T-helper 1 cell treated with Interleukin-12 subunit alpha and Interleukin-12 subunit beta and Interleukin-4 antibody, amounts not matched to agents 30 μg/mL and 1 μg/mL, for 36 hours (primary cell): ENCODE data around the gene ASB8.

Experiments
- H3K27ac Mint-ChIP-seq: one replicate; pipeline ENCODE4 v1.8.0; 2021; ENCODE audit warnings: mild to moderate bottlenecking, mixed read lengths
- H3K27me3 Mint-ChIP-seq: one replicate; pipeline ENCODE4 v1.8.0; 2021; ENCODE audit warnings: low read depth, mixed read lengths
- H3K36me3 Mint-ChIP-seq: one replicate; pipeline ENCODE4 v1.8.0; 2021; ENCODE audit warnings: low read depth, mixed read lengths
- H3K4me1 Mint-ChIP-seq: one replicate; pipeline ENCODE4 v1.8.0; 2021; ENCODE audit warnings: low read depth, mixed read lengths
- H3K4me3 Mint-ChIP-seq: one replicate; pipeline ENCODE4 v1.8.0; 2021; ENCODE audit warnings: mild to moderate bottlenecking, moderate library complexity, mixed read lengths
- H3K9me3 Mint-ChIP-seq: one replicate; pipeline ENCODE4 v1.8.0; 2021; ENCODE audit warnings: mixed read lengths

ASB8 gene, protein sequence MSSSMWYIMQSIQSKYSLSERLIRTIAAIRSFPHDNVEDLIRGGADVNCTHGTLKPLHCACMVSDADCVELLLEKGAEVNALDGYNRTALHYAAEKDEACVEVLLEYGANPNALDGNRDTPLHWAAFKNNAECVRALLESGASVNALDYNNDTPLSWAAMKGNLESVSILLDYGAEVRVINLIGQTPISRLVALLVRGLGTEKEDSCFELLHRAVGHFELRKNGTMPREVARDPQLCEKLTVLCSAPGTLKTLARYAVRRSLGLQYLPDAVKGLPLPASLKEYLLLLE

GRCh38 chr12:48157018-48157888 lies at the start of gene ASB8:
ASB8 (minus strand) TSS chr12:48157515; CDS start chr12:48153496, 4,019 bp downstream.
- peak within 1 kb of the TSS; percentile 94 for H3K4me3 Mint-ChIP-seq
- H3K4me1 Mint-ChIP-seq: peaks cover 24% of the 10 kb centered on the region
- H3K27ac Mint-ChIP-seq: peak within 1 kb of the TSS; percentile 94
- H3K27me3 Mint-ChIP-seq: peaks cover 7% of the 10 kb centered on the region
- H3K9me3 Mint-ChIP-seq: no peaks in the 10 kb centered on the region
- peaks cover 15% of the 10 kb centered on the region for H3K36me3 Mint-ChIP-seq

DNA sequence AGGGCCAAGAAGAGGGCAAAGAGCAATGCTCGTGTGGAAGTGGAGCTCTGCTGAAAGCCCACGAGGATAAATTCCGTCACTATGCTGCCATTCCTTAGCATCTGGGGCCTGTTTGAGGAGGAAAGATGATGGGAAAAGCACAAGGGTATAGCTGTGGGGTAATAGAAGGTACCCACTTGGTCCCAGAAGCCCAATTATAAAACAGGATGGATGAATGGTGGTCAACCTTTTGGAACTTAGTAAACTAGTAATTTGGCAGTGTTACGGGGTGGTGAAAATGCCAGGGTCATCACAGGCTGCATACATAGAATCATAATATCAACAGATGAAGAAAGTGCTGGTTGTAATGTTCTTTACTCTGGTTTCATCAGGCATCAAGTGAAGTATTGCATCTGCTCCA lies 45.9 kb upstream of the ASB8 start, which contains the start of gene OR10AD1:
Gene OR10AD1, minus strand, starts transcription at position 101 of the 400 bp plus-strand sequence. Its CDS starts 0 bp downstream, at position 101.
- H3K36me3 Mint-ChIP-seq: peaks cover 48% of the 10 kb centered on the region

GRCh38 chr12:48202766-48203165 lies 45.5 kb upstream of the ASB8 start:
- peaks cover 20% of the 10 kb centered on the region for H3K4me1 Mint-ChIP-seq
- peaks cover 48% of the 10 kb centered on the region for H3K36me3 Mint-ChIP-seq
- peaks cover 58% of the 10 kb centered on the region for H3K9me3 Mint-ChIP-seq
- H3K27ac Mint-ChIP-seq: no peak overlapping the region
- H3K27me3 Mint-ChIP-seq: no peaks in the 10 kb centered on the region
- no peak overlapping the region for H3K4me3 Mint-ChIP-seq

More for the DNA sequence above, 45.9 kb upstream of the ASB8 start, which contains the start of gene OR10AD1:
- H3K4me1 Mint-ChIP-seq: peaks cover 20% of the 10 kb centered on the region
- no peak within 1 kb of the TSS for H3K27ac Mint-ChIP-seq
- H3K9me3 Mint-ChIP-seq: peaks cover 62% of the 10 kb centered on the region
- H3K4me3 Mint-ChIP-seq: no peak within 1 kb of the TSS
- no peaks in the 10 kb centered on the region for H3K27me3 Mint-ChIP-seq

GRCh38 chr12:48201516-48201915 lies 44.2 kb upstream of the ASB8 start:
- H3K4me3 Mint-ChIP-seq: no peak overlapping the region
- no peak overlapping the region for H3K27ac Mint-ChIP-seq
- no peaks in the 10 kb centered on the region for H3K27me3 Mint-ChIP-seq
- H3K4me1 Mint-ChIP-seq: peaks cover 26% of the 10 kb centered on the region
- H3K36me3 Mint-ChIP-seq: peaks cover 46% of the 10 kb centered on the region
- peaks cover 45% of the 10 kb centered on the region for H3K9me3 Mint-ChIP-seq

DNA sequence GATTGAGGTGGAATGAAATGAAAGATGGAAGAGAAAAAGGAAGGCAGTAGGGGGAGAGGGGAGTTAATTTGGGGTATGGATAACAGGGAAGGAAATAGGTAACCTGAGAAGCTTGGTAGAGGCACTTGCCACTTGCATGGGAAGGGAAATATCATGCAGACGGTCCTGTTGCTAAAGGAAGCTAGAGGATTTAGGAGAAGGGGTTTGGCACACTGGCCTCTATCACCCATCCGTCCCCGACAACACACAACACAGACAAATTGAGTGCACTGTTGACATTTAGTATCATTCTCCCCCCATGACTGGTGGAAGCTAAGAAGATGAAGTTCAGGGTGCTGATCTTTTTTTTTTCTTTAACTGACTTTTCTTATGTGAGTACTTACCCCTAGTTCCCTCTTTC lies 43.8 kb upstream of the ASB8 start:
- Mint-ChIP-seq H3K4me3 (peak overlapping the region; percentile 52), H3K27me3 (no peaks in the 10 kb centered on the region), H3K27ac (peak overlapping the region; percentile 84), H3K36me3 (peaks cover 42% of the 10 kb centered on the region), H3K4me1 (peaks cover 26% of the 10 kb centered on the region), H3K9me3 (peaks cover 41% of the 10 kb centered on the region)

DNA sequence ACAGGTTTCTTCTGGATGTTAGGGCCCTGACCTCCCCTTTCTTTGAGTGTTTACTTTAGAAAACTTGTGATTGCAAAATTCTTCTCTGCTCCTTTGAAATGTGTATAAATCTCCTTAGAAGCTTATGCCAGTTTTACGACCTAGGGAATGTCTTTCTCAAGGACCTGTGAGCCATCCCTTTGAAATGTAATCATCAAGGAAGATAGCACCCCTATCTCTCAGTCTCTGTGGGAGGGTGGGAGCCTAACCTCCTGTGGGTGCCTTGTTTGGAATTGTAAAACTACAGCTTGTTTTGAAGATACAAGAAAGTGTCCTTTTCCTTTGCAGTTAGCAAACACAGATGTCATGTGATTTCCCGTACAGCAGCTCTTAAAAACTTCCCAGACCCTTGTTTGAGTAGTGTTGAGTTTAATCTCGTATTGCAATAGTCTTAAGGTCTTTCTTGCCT lies 42.5 kb upstream of the ASB8 start:
- Mint-ChIP-seq H3K4me3 (peak overlapping the region; percentile 87), H3K4me1 (peaks cover 27% of the 10 kb centered on the region), H3K27me3 (peaks cover 4% of the 10 kb centered on the region), H3K9me3 (peaks cover 40% of the 10 kb centered on the region), H3K27ac (peak overlapping the region; percentile 84), H3K36me3 (peaks cover 38% of the 10 kb centered on the region)

DNA sequence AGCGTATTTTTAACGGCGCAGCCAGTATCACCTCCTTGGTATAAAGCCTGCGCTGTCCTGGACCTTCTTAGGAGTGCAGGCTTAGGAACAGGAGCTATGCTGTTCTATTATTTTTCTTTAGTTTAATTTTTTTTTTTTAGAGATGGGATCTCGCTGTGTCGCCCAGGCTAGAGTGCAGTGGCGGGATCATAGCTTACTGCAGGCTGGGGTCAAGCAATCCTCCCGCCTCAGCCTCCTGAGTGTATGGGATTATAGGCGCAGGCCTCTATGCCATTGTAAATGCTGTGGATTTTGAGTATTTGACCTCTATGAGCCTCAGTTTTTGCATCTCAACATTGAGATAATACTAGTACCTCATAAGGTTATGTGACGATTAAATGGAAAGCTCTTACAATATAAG lies 41.7 kb upstream of the ASB8 start:
- peaks cover 27% of the 10 kb centered on the region for H3K4me1 Mint-ChIP-seq
- peaks cover 33% of the 10 kb centered on the region for H3K9me3 Mint-ChIP-seq
- peaks cover 11% of the 10 kb centered on the region for H3K27me3 Mint-ChIP-seq
- H3K36me3 Mint-ChIP-seq: peaks cover 30% of the 10 kb centered on the region
- H3K27ac Mint-ChIP-seq: peak overlapping the region; percentile 84
- peak overlapping the region; percentile 87 for H3K4me3 Mint-ChIP-seq

GRCh38 chr12:48198672-48198971 lies 41.3 kb upstream of the ASB8 start:
- peaks cover 29% of the 10 kb centered on the region for H3K9me3 Mint-ChIP-seq
- peaks cover 28% of the 10 kb centered on the region for H3K36me3 Mint-ChIP-seq
- peaks cover 27% of the 10 kb centered on the region for H3K4me1 Mint-ChIP-seq
- H3K27me3 Mint-ChIP-seq: peaks cover 15% of the 10 kb centered on the region
- H3K4me3 Mint-ChIP-seq: peak overlapping the region; percentile 87
- peak overlapping the region; percentile 84 for H3K27ac Mint-ChIP-seq

- Mint-ChIP-seq H3K9me3 (peaks cover 24% of the 10 kb centered on the region), H3K27ac (peak overlapping the region; percentile 84), H3K4me3 (peak overlapping the region; percentile 87), H3K36me3 (peaks cover 25% of the 10 kb centered on the region), H3K4me1 (peaks cover 27% of the 10 kb centered on the region), H3K27me3 (peaks cover 17% of the 10 kb centered on the region)
These were observed 40.8 kb upstream of the ASB8 start for GRCh38 chr12:48197971-48198671.

- Mint-ChIP-seq H3K4me1 (peaks cover 27% of the 10 kb centered on the region), H3K36me3 (peaks cover 20% of the 10 kb centered on the region), H3K27me3 (peaks cover 20% of the 10 kb centered on the region), H3K9me3 (peaks cover 18% of the 10 kb centered on the region), H3K4me3 (peak overlapping the region; percentile 87), H3K27ac (peak overlapping the region; percentile 84)
These were observed 40.2 kb upstream of the ASB8 start for GRCh38 chr12:48197549-48197970.

- Mint-ChIP-seq H3K4me1 (peaks cover 16% of the 10 kb centered on the region), H3K36me3 (peaks cover 1% of the 10 kb centered on the region), H3K4me3 (no peak overlapping the region), H3K27ac (no peak overlapping the region), H3K27me3 (peaks cover 34% of the 10 kb centered on the region), H3K9me3 (no peaks in the 10 kb centered on the region)
These were observed 37.5 kb upstream of the ASB8 start for GRCh38 chr12:48194799-48195201.

DNA sequence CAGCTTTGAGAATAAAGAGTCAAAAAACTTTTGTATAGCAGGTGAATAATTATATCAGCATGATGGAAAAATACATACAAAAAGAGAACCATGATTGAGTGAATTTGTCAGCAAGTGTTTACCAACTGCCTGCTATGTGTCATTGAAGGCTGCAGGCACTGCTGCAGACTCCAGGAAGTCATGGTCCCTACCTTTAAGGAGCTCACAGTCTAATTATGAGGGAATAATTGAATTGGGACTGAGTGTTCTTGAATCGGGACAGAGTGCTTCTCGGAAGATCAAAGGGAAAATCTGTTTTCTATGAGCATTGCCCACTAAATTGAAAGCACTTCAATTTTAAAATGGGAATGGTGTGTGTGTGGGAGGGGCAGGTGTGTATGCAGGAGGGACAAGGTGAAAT lies 36.3 kb upstream of the ASB8 start:
- Mint-ChIP-seq H3K9me3 (no peaks in the 10 kb centered on the region), H3K27me3 (peaks cover 44% of the 10 kb centered on the region)

GRCh38 chr12:48192861-48193260 lies 35.5 kb upstream of the ASB8 start:
- Mint-ChIP-seq H3K36me3 (no peaks in the 10 kb centered on the region), H3K27me3 (peaks cover 51% of the 10 kb centered on the region), H3K4me1 (peaks cover 10% of the 10 kb centered on the region), H3K9me3 (no peaks in the 10 kb centered on the region), H3K27ac (no peak overlapping the region), H3K4me3 (no peak overlapping the region)

More for the DNA sequence above, 36.3 kb upstream of the ASB8 start:
- H3K4me3 Mint-ChIP-seq: no peak overlapping the region
- H3K27ac Mint-ChIP-seq: no peak overlapping the region
- no peaks in the 10 kb centered on the region for H3K36me3 Mint-ChIP-seq
- H3K4me1 Mint-ChIP-seq: peaks cover 10% of the 10 kb centered on the region

- H3K9me3 Mint-ChIP-seq: no peaks in the 10 kb centered on the region
- no peak overlapping the region for H3K27ac Mint-ChIP-seq
- H3K36me3 Mint-ChIP-seq: no peaks in the 10 kb centered on the region
- peaks cover 9% of the 10 kb centered on the region for H3K4me1 Mint-ChIP-seq
- no peak overlapping the region for H3K4me3 Mint-ChIP-seq
- H3K27me3 Mint-ChIP-seq: peaks cover 67% of the 10 kb centered on the region
These were observed 33.8 kb upstream of the ASB8 start for GRCh38 chr12:48191096-48191495.
